IMR-90 (cell line): ENCODE measurements around the gene COX10. TPM values are rescaled to one million over a fixed set of nuclear protein-coding genes. Genes with fewer than 3 reads are reported as not detected.
"Not testable (repeated sequence)": the region's sequence is repeated elsewhere in the genome, so short reads cannot be mapped to it uniquely, and the experiment has no call there.

ENCODE experiments used
- ATAC-seq: fragments of 200-7000 bp; cut with Tn5 transposase; 2 replicates; pipeline ENCODE4 v1.9.1; 2020; ENCODE audit warnings: low read depth, mild to moderate bottlenecking, moderate library complexity
- BruUV-seq: library from RNA; stranded (reverse); fragments of 400-500 nt; replicated peaks from 2 replicates; lab custom pipeline; 2021; lab: Mats Ljungman, UMichigan
- CTCF ChIA-PET: fragments of 300-600 bp; formaldehyde crosslinking; extraction: SDS; loops from one replicate; lab custom pipeline; 2021; ENCODE audit warnings: antibody characterized with exemption; lab: Yijun Ruan, JAX
- POLR2A ChIA-PET: fragments of 300-600 bp; sonication (Branson Sonifier 250); formaldehyde crosslinking; loops from one replicate; lab custom pipeline; 2022; ENCODE audit warnings: antibody characterized with exemption; ENCODE audit not compliant: unreplicated experiment; lab: Charles Lee
- DNase-seq: peaks from one replicate; pipeline ENCODE4 v3.0.0; 2013
- H2AFZ ChIP-seq: replicated peaks from 2 replicates; pipeline ENCODE3; 2013; ENCODE audit warnings: low read length, mild to moderate bottlenecking; ENCODE audit not compliant: poor library complexity
- H2AK5ac ChIP-seq: 2 replicates; pipeline ENCODE4 v1.6.1; 2013; ENCODE audit warnings: low read depth, low read length, inconsistent platforms
- H2AK9ac ChIP-seq: replicated peaks from 2 replicates; pipeline ENCODE3; 2013; ENCODE audit warnings: mild to moderate bottlenecking, low read depth, low read length, moderate library complexity; ENCODE audit not compliant: poor library complexity
- H2BK120ac ChIP-seq: 2 replicates; pipeline ENCODE4 v1.6.1; 2013; ENCODE audit warnings: low read depth, low read length, inconsistent platforms
- H2BK15ac ChIP-seq: 3 replicates; pipeline ENCODE4 v1.6.1; 2013; ENCODE audit warnings: low read depth, low read length, inconsistent platforms
- H2BK20ac ChIP-seq: 2 replicates; pipeline ENCODE4 v1.6.1; 2013; ENCODE audit warnings: low read depth, mild to moderate bottlenecking, inconsistent platforms, low read length, moderate library complexity
- H2BK5ac ChIP-seq: 2 replicates; pipeline ENCODE4 v1.6.1; 2013; ENCODE audit warnings: mild to moderate bottlenecking, low read depth, low read length, inconsistent platforms; ENCODE audit not compliant: poor library complexity, severe bottlenecking
- H3K14ac ChIP-seq: replicated peaks from 2 replicates; pipeline ENCODE4 v1.6.1; 2013; ENCODE audit warnings: low read depth, low read length, inconsistent platforms
- H3K18ac ChIP-seq: 2 replicates; pipeline ENCODE4 v1.6.1; 2013; ENCODE audit warnings: low read depth, low read length, control low read depth
- H3K23ac ChIP-seq: 2 replicates; pipeline ENCODE4 v1.6.1; 2013; ENCODE audit warnings: low read depth, low read length, inconsistent platforms
- H3K27ac ChIP-seq: 2 replicates; pipeline ENCODE4 v1.5.1; 2013; ENCODE audit warnings: mild to moderate bottlenecking, control low read depth, low read length; ENCODE audit not compliant: insufficient read depth
- H3K27me3 ChIP-seq: 2 replicates; pipeline ENCODE4 v1.6.1; 2013; ENCODE audit warnings: low read length; ENCODE audit not compliant: control insufficient read depth, insufficient read depth
- H3K36me3 ChIP-seq: 2 replicates; pipeline ENCODE4 v1.6.1; 2013; ENCODE audit warnings: low read length, mixed read lengths; ENCODE audit not compliant: control insufficient read depth, insufficient read depth
- H3K4ac ChIP-seq: 2 replicates; pipeline ENCODE4 v1.6.1; 2013; ENCODE audit warnings: low read depth, low read length, inconsistent platforms
- H3K4me1 ChIP-seq: 2 replicates; pipeline ENCODE4 v1.6.1; 2013; ENCODE audit warnings: low read length, mixed read lengths; ENCODE audit not compliant: control insufficient read depth, insufficient read depth
- H3K4me2 ChIP-seq: 2 replicates; pipeline ENCODE4 v1.6.1; 2013; ENCODE audit warnings: low read depth, mild to moderate bottlenecking, control low read depth, low read length, moderate library complexity
- H3K4me3 ChIP-seq: 2 replicates; pipeline ENCODE4 v1.5.1; 2013; ENCODE audit warnings: low read depth, mild to moderate bottlenecking, control low read depth, low read length, moderate library complexity; ENCODE audit not compliant: insufficient read depth
- H3K56ac ChIP-seq: 2 replicates; pipeline ENCODE4 v1.6.1; 2013; ENCODE audit warnings: low read length, inconsistent platforms; ENCODE audit not compliant: insufficient read depth; ENCODE audit errors: extremely low read depth
- H3K79me1 ChIP-seq, 2 experiments: 2 replicates each; pipeline ENCODE4 v1.6.1; 2013; ENCODE audit warnings: low read length in 2 of 2, inconsistent platforms in 1 of 2, low read depth in 1 of 2
- H3K9ac ChIP-seq: 2 replicates; pipeline ENCODE4 v1.6.1; 2013; ENCODE audit warnings: low read depth, low read length, control low read depth
- H3K9me1 ChIP-seq: 2 replicates; pipeline ENCODE4 v1.6.1; 2013; ENCODE audit warnings: low read length, inconsistent platforms; ENCODE audit not compliant: insufficient read depth
- H3K9me3 ChIP-seq: 2 replicates; pipeline ENCODE4 v1.6.1; 2013; ENCODE audit warnings: low read length; ENCODE audit not compliant: control insufficient read depth, insufficient read depth
- H4K20me1 ChIP-seq: 2 replicates; pipeline ENCODE4 v1.6.1; 2013; ENCODE audit warnings: low read length, inconsistent platforms; ENCODE audit not compliant: insufficient read depth
- H4K5ac ChIP-seq: 2 replicates; pipeline ENCODE4 v1.6.1; 2013; ENCODE audit warnings: mild to moderate bottlenecking, low read depth, low read length, control low read depth
- H4K8ac ChIP-seq, 2 experiments: 2 replicates each; pipeline ENCODE4 v1.6.1; 2013; ENCODE audit warnings: low read depth in 2 of 2, low read length in 2 of 2, control low read depth in 1 of 2, inconsistent platforms in 1 of 2
- H4K91ac ChIP-seq: 2 replicates; pipeline ENCODE4 v1.6.1; 2013; ENCODE audit warnings: low read depth, low read length, inconsistent platforms; ENCODE audit not compliant: insufficient read depth
- WGBS, 2 experiments: methylation state at CpG; one replicate each; pipeline versions ENCODE4 v1.1.5 to v1.1.7; 2013; ENCODE audit warnings: missing lambda C conversion rate in 2 of 2; ENCODE audit not compliant: insufficient read length in 1 of 2; ENCODE audit errors: extremely low coverage in 2 of 2; 5-methylcytosine and 5-hydroxymethylcytosine counted together
- dilution Hi-C: fragments of 300-500 bp; cut with HindIII; formaldehyde crosslinking; loops from one replicate; pipeline ENCODE4 v1.14.3; 2018; ENCODE audit warnings: low sequenced_read_pairs; ENCODE audit not compliant: unreplicated experiment
- in situ Hi-C: fragments of 300-500 bp; cut with MboI; formaldehyde crosslinking; loops from 3 replicates; pipeline ENCODE4 v1.14.3; 2019; ENCODE audit warnings: low sequenced_read_pairs, inconsistent platforms, mixed read lengths
- intact Hi-C: fragments of 100-400 bp; cut with micrococcal nuclease; formaldehyde crosslinking; loops from 2 replicates; pipeline ENCODE4 v1.10.0; 2022
- polyA plus RNA-seq, 3 experiments: library from polyadenylated mRNA; depleted of rRNA; stranded (reverse); fragments of >200 nt; gene quantifications; 2 replicates each; pipeline ENCODE4 v1.2.3, GENCODE V29; 2012; ENCODE audit warnings: low replicate concordance in 1 of 3
- total RNA-seq: library from RNA; depleted of rRNA; stranded (reverse); fragments of >200 nt; gene quantifications from 2 replicates; pipeline ENCODE4 v1.2.3, GENCODE V29; 2012

COX10 gene
- total and polyA plus RNA-seq, 2 of the 4 experiments (the other 2 are of a cell fraction): 15.4 to 16.1 TPM

- not testable (repeated sequence) for H3K4me1 ChIP-seq, H3K27me3 ChIP-seq
Observed at GRCh38 chr17:14176989-14177388, 107.7 kb downstream of the COX10 start.

GRCh38 chr17:14177801-14178200 is 108.5 kb downstream of the COX10 start:
- H3K9me1 ChIP-seq, ATAC-seq, H3K14ac ChIP-seq, H3K56ac ChIP-seq, H2BK15ac ChIP-seq, H2BK20ac ChIP-seq, H3K4ac ChIP-seq, H3K36me3 ChIP-seq, POLR2A ChIA-PET, H4K5ac ChIP-seq, H2AK9ac ChIP-seq, H2AFZ ChIP-seq, DNase-seq, H3K4me2 ChIP-seq, CTCF ChIA-PET, H4K8ac ChIP-seq, H3K4me3 ChIP-seq, dilution Hi-C loops, H3K9ac ChIP-seq, H3K9me3 ChIP-seq, H3K4me1 ChIP-seq, in situ Hi-C loops, H3K27ac ChIP-seq, H4K20me1 ChIP-seq, H4K91ac ChIP-seq, BruUV-seq, H2BK5ac ChIP-seq, H2AK5ac ChIP-seq, intact Hi-C loops, H3K18ac ChIP-seq, H3K79me1 ChIP-seq, H3K23ac ChIP-seq, H3K27me3 ChIP-seq, H2BK120ac ChIP-seq: not testable (repeated sequence)
- WGBS, 2 experiments: no CpG with 5 or more reads among the region's 4 CpGs

More at GRCh38 chr17:14176989-14177388, 107.7 kb downstream of the COX10 start:
- H3K9ac ChIP-seq, H2AK5ac ChIP-seq, H2AFZ ChIP-seq, H4K8ac ChIP-seq, H2BK5ac ChIP-seq, intact Hi-C loops, H3K56ac ChIP-seq, BruUV-seq, H3K23ac ChIP-seq, H3K4me2 ChIP-seq, H4K5ac ChIP-seq, POLR2A ChIA-PET, H3K27ac ChIP-seq, H3K14ac ChIP-seq, H2BK20ac ChIP-seq, H3K9me3 ChIP-seq, H3K79me1 ChIP-seq, DNase-seq, H3K4me3 ChIP-seq, H3K36me3 ChIP-seq, H3K9me1 ChIP-seq, H2AK9ac ChIP-seq, H4K20me1 ChIP-seq, in situ Hi-C loops, H3K4ac ChIP-seq, dilution Hi-C loops, H3K18ac ChIP-seq, CTCF ChIA-PET, ATAC-seq, H4K91ac ChIP-seq, H2BK120ac ChIP-seq, H2BK15ac ChIP-seq: not testable (repeated sequence)
- WGBS, 2 experiments: no CpG with 5 or more reads among the region's 3 CpGs
